AG08396 (cell line): ENCODE data around the gene SLC37A1.
A peak's percentile ranks its signal among the peaks of the same experiment; 100 is the strongest.

ENCODE experiments used
- DNase-seq: peaks from one replicate; pipeline ENCODE4 v3.0.0; 2012; ENCODE audit warnings: low spot score, mixed read lengths

SLC37A1 gene

DNA sequence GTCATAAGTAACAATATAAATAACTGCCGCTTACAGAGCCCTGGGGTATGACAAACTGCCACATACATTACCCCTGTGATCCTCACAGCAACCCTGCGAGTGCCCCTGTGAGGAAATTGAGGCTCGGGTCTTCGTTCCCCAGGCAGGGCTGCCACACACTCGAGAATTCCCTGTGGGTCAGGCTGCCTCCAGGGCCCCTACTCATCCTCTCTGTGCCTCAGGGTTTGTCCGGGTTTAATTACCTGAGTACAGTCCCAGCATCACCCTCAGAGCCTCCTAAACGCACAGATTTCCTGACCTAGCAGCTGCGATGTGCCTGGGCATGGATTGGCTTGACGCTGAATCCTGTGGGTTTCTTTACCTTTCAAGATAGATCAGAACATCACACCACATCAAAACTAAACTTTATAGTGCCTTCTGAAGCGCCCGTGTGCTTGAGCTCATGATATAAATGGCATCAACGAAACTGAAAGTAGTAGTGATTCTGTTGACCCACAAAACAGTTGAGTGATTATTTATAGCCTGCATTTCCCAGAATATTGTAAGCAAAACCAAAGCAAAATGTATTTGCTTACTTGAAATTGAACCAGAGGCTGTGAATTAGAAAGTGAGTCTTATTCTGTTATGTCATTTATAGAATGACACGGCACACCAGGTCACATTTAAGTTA, 14.0 kb downstream of the SLC37A1 start:
- no peak for DNase-seq

DNA sequence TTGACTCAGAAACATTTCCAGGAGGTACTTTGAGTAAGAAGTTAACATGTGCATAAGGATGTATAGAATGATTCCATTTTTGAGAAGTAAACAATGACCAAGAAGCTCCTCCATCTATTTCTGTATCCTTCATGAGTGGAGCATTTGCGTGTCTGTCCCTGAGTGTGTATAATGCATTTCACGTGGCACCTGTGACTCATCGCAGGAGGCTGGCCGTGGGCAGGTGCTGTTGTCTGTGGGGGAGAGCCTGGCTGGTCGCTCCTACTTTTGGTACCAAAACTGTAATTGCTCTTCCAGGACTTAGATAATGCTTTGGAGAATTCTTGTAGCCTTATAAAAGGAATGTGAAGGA, 16.5 kb downstream of the SLC37A1 start:
- DNase-seq: no peak

DNA sequence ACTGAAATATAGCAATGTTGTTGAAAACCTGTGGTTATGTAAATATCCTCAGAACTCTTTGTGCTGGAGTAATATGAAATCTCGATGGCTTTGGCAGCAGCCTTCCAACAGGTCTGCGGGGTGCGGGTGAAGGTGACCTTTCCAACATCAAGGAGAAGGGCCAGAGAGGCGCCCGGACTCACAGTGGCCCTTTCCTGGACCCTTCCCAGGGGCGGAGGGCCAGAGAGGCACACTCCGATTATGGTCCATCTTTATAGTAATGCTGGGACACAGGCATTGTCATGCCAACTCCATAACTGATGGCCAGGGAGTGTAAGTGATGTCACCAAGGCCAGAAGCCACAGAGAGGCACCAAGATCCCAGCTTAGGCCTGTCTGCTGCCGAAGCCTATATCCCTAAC, 18.1 kb downstream of the SLC37A1 start:
- DNase-seq: no peak

DNA sequence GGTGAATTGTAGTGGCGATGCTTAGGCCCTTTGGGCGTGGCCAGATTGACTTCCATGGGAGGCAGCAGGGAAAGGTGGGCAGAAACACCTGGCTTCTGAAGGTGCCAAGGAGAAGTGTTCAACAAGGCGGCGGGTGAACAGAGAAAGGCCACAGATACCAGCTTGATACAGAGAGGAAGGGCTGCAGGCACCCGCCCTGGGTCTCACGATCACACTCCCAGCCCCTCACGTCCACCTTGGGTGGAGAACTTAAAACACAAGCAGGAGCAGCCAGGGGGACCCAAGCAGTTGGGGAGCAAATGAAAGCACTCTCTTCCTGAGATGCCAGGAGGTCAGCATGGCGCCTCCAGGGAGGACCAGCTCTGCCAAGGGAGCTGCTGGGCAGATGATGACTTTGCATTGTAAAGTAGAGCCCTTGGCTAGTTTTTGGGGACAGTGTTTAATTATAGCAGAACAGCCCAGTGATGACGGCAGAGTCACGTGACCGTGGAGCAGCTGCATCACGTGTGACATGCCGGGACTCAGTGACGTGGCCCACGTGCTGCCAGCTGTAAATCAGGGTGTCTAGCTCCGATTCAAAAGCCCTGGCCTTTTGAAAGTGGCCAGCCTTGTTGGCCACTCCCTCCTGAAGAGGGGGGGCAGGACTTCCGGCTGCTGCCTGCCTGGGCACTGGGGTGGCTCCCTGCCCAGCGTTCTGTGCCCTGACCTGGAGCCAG, 19.0 kb downstream of the SLC37A1 start:
- DNase-seq: peak; percentile 53

DNA sequence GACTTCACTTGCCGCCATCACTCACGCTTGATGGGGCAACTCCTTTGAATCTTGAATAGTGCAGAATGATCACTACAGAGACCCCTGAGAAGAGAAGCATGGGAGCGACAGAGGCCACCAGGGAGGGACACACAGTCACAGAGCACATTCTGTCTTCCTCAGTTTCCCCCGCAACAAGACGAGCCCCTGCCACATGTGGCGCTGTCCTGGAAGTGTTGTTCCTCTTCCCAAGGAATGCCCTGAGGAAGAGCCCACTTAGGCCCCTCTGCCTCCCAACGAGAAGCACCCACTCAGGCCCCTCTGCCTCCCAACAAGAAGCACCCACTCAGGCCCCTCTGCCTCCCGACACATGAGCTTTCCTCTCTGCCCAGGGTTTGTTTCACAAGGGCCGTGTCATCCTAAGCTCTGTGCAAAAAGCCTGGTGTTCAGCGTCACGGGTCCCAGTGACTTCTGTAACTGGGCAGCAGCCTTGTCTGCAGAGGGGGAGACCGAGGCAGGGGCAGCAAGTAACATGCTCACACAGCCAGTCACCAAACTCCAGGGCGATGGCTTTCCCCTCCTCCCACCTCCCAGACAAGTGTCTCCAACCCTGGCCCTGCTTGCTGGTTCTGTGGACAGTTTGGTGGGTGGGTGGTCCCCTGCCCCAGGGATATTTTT, 19.8 kb downstream of the SLC37A1 start:
- DNase-seq: no peak

DNA sequence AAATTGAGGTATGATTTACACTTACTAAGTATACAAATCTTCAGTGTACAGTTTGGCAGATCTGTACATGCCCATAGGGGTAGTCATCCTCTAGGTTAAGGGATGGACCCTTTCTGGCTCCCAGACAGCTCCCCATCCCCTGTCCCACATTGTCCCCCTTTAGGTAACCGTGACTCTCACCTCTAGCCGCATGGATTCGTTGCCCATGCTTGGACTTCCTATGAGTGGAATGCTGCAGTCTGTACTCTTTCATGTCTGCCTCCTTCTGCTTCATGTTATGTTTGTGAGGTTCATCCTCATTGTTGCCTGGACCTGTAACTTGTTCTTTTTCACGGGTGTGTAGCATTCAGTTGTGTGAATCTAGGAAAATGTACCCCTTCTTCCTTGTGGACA, 20.3 kb downstream of the SLC37A1 start:
- DNase-seq: no peak

DNA sequence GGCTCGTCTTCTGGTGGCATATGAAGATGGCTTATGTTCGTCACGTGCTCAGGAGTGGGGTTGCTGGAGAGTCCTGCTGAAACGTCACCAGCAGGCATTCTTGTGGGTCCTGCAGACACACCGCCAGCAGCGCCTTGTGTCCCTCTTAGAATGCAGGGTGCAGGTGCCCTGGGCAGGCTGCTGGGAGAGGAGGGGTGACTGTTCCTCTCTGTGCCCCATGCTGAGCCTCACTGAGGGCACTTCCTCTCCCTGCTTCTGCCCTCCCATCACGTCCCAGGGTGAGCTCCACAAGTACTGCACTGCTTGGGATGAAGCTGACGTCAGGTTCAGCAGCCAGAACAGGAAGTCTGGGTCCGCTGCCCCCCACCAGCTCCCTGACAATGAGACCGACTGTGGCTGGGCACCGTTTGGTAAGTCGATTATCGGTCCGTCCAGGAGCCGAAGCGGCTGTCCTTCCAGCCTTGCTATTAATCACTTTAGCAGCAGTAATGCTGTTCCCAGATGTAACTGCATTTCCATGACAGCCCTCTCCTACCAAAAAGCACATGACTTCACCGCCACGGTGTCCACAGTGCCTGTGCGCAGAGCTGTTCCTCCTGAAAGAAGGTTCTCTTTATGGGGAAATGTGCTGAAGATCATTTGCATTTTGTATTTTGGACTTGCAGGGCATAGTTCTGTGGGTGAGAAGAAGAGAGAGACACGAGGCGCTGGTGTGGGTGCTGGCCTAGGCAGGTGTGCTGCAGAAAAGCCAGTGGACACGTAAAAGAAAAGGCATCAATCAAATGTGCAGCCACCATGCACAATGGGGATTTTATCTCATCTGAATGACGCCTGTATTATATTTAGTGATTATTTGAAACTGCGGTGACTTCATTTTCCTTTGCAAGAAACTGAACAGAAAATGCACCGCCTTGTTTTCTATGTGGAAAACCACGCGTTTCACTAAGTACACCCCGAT, 21.0 kb downstream of the SLC37A1 start:
- DNase-seq: no peak

DNA sequence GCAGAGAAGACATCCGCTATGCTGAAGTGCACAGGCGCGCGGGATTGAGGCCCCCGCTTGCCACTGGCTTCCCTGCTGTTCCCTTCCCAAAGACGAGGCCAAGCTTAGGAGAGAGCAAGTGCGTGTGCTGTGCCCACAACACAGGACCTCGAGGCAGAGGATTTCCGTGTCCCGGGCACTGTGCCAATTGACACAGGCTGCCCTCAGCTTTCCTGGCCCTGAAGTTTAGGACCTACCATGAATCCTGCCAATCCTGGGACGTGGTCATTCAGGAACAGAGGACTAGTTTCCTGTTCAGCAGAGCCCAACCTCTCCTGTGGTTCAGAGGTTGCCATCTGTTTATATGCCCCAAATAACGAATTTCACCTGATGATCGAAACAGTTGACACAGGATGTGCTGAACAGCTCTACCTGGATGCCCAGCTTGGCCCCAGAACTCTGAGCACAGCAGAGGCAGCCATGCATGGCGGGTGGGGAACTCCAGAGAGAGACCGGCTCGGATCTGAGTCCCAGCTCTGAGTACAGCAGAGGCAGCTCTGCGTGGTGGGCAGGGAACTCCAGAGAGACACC, 22.0 kb downstream of the SLC37A1 start:
- no peak for DNase-seq

DNA sequence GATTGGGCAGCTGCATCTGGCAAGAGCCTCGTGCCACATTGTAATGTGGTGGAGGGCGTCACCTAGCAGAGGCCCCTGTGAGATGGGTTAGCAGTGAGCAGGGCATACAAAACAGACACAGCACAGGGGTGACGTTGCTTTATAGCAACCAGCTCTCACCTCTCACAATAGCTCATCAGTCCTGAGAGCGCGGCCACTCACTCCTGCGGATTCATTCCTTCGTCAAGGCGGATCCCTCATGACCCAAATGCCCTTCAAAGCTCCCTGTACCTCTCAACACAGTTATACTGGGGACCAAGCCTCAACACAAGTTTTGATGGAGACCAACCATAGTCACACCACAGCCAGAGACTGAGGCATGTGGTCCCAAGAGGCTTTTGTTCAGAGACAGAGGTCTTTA, 22.9 kb downstream of the SLC37A1 start:
- no peak for DNase-seq

DNA sequence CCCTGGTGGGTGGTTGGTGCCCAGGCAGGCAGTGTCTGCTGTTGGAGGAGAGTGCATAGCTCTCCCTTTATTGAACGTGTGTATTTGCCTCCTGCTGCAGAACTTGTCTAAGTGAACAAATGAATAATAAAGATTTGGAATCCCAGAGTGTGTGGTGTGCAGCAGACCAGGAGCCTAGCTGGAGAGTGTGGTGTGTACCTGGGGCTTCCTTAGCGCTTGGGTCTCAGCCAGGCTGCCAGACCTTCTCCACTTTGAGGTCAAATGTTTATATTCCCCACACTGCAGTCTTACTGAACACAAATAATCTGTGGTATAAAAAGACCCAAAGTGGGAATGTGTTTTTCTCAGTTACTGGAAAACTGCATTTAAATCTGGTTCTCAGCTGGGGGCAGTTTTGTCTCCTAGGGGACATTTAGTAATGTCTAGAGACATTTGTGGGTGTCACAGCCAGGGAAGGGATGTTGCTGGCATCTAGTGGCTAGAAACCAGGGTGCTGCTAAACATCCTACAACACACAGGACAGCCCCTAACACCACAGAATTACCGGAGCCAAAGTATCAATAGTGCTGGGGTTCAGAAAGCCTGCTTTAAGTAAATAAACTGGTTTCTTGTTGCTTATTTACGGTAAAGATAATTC, 23.6 kb downstream of the SLC37A1 start:
- DNase-seq: no peak

DNA sequence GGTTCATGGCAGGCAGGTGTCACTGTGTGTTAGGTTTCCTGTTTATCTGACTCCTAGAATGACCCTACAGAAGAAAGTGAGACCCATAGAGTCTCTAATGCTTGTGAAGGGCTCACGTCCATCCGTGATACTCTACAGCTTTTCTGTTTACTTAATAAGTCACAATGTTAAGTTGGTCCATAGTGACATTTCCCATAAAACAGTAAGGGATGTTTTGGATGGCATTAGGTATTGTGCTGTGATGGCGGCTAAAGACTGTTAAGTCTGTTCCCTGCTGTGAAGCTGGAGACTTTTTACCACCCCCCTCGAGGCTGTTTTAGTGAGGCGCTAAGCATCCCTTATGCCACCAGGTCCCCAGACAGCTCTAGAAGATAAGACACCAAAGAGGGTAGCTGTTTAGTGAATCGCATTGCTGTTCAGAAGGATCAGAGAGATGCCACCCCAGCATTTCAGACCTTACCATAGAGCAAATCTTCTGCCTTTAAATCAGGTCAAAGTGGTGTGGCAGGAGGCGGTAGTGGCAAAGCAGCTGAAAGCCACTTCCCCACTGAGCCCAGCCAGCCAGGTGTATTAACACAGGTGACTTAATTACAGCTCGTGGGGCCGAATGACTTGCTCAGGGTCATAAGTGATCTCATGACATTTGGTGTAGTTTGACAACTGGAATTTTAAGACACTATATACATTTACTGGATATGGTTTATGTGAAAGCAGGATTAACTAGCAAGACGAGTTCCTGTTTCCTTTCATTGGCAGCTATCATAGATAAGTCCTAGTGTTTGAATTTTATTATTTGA, 25.0 kb downstream of the SLC37A1 start:
- no peak for DNase-seq

DNA sequence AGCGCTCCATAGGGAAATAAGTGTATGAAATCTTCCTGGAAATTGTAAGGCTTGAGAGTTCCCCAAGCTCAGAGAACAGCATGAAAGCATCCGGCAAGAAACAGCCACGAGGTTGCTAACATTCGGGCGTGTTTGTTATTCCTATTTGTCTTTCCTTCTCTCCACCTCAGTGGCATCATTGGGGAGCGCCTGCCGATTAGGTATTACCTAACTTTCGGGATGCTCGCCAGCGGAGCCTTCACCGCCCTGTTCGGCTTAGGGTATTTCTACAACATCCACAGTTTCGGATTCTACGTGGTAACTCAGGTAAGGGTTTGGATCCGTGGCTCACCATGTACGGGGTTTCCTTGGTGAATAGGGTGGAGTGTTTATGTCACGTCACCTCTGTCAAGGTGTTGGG, 25.7 kb downstream of the SLC37A1 start:
- DNase-seq: no peak

DNA sequence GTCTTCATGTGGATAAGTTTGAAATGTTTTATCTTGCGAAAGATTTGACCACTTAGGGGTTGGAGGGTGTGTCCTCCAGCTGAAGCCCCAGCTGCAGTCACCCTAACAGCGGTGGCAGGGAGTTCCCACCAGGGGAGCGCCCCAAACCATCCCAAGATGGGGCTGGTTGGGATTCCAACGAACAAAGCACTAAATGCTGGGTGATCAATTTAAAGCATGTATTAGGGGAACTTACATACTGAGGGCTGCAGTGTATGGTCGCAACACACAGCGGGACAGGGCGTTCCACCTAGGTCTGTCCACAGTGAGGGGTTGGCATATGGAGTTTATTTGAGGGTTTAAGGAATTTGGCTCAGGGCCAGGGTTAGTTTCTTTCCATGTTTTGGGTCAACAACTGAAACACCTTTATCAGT, 26.3 kb downstream of the SLC37A1 start:
- DNase-seq: no peak

DNA sequence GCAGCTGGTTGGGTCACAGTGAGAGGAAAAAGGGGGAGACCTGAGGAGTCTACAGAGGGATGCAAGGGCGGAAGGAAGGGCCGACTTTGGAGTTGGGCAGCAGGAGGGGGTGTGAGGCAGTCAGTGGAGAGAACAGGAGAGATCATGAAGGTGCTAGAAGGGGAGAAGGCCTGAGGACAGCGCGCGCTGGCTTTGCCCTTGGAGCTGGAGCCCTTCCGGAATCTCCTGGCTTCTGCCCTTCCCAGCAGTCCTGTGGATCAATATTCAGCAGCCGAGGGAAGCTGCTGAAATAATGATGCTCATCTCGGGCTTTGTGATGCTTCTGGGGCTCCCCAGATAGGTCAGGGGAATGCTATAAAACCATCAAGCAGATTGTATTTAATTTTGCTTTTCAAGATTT, 26.7 kb downstream of the SLC37A1 start:
- no peak for DNase-seq

DNA sequence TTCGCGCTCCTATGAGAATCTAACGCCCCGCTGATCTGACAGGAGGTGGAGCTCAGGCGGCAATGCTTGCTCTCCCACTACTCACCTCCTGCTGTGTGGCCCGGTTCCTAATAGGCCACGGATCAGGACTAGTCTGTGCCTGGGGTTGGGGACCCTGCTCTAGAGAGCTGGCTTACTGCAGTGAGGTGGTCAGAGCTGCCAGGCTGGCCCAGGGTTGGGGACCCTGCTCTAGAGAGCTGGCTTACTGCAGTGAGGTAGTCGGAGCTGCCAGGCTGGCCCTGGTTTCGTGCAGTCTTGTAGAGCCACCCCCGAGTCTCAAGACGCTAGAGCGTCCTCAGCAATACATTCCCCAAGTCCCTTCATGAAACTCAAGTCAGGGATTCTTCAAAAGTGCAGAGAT, 27.5 kb downstream of the SLC37A1 start:
- no peak for DNase-seq

DNA sequence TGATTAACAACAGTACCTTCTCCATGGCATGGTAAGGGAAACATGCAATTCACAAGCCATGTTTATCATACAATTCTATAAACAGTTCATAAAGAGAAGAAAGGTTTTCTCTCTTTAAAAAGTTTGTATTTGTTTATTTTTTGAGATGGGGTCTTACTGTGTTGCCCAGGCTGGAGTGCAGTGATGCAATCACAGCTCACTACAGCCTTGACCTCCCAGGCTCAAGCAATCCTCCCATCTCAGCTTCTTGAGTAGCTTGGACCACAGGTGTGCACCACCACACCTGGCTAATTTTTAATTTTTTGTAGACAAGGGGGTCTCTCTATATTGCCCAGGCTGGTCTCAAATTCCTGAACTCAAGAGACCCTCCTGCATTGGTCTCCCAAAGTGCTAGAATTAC, 28.0 kb downstream of the SLC37A1 start:
- DNase-seq: no peak

DNA sequence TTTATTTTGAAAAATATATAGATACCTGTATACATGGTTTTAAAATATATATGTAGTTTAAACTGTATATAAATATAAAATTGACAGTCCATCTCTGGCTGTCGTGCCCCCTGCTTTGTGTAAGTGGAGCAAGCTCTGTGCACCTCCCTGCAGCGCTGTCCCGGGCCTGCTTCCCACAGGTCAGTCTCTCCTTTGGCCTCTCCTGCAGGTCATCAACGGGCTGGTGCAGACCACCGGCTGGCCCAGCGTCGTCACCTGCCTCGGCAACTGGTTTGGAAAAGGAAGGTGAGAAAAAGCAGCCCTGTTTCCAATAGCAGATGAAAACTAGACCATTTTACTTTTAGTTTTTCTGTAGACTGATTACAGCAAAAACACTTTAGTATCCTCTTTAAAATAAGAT, 28.5 kb downstream of the SLC37A1 start:
- DNase-seq: no peak

DNA sequence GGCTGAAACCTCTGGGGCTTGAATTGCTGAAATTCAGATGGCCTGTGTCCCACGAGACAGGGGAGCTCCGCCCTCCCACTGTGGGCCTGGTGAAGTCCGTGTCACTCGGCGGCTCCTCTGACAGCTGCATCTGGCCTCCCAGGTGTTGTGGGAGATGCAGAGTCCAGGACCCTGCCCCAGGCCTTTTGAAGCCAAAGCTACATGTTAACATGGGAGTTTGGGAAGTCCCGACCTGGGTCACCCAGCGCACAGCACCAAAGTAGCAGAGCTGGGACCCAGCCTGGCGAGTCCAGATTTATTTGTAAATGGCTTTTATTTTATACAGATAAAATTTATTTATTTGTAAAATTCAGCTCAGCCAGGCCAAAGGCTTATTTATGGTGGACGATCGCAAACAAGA, 28.9 kb downstream of the SLC37A1 start:
- DNase-seq: no peak

DNA sequence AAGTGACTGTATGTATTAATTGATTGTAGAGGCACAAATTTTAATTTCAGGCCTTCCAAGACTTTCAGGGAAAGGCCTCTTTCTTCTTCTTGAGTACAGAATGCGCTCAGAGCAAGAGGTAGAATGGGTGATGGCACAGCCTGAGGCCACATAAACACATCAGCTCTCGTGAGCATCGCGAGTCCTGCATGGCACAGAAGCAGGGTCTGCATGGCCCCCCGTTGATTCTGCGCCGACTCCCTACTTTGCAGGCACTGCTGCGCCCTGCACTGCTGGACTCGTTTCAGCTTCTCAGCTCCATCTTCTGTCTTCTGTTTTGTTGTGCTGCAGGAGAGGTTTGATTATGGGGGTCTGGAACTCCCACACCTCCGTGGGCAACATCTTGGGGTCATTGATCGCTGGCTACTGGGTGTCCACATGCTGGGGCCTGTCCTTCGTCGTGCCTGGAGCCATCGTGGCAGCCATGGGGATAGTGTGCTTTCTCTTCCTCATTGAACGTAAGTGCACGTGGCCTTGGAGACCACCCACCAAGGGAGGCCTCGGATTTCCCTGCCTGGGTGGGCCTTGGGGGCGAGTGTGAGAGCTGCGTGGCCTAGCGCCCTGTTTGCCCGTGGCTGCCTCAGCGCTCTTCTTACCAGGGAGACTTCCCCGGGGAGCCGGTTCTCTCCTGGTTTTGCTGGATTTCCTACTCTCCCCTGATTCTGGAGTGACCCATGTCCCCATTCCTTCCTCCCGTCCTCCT, 29.6 kb downstream of the SLC37A1 start:
- no peak for DNase-seq

DNA sequence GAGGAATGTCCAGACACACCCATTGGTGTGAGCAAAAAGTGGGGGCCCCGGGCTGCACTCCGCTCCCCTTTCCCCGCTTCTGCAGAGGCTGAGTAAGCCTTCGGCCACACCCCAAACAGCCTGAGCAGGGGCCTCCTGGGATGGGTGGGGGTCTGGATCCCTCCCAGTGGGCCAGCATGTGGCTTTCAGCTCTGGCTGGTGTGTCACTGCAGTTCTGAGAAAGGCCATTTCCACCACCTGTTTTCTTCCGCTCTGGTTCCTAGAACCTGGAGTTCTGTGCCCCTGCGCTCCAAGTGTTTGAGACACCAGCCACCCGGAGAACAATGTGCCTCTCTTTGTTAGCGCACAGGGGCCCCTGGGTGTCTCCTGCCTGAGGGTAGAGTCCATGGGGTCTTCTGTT, 30.9 kb downstream of the SLC37A1 start:
- DNase-seq: no peak
